NCI-H1417 (cell line): ENCODE measurements around the gene CCND1.
A peak's percentile ranks its signal among the peaks of the same experiment; 100 is the strongest.

Experiments used
- DNase-seq, 3 experiments: peaks; one replicate each; lab custom pipeline; 2025; lab: John Stamatoyannopoulos, UW

CCND1 gene

GRCh38 chr11:69641681-69642548, 959 bp downstream of the CCND1 start:
- no peak for DNase-seq

GRCh38 chr11:69642549-69642912, 1.6 kb downstream of the CCND1 start:
- DNase-seq: peak in 1 of 3 experiments; percentile 36

GRCh38 chr11:69642913-69643632, 2.1 kb downstream of the CCND1 start:
- DNase-seq: peak; percentile 30 to 82 (median 77)

- DNase-seq: peak in 2 of 3 experiments; percentile 68 to 72
Observed at GRCh38 chr11:69643646-69644045, 2.7 kb downstream of the CCND1 start.

- DNase-seq: peak in 2 of 3 experiments; percentile 72 to 75
Observed at GRCh38 chr11:69644071-69644961, 3.4 kb downstream of the CCND1 start.

GRCh38 chr11:69644962-69645675, 4.2 kb downstream of the CCND1 start:
- DNase-seq: peak in 2 of 3 experiments; percentile 36 to 44

- DNase-seq: peak in 2 of 3 experiments; percentile 74 to 76
Observed at GRCh38 chr11:69645801-69646492, 5.0 kb downstream of the CCND1 start.

- DNase-seq: no peak
Observed at GRCh38 chr11:69646493-69647389, 5.8 kb downstream of the CCND1 start.

- DNase-seq: no peak
Observed at GRCh38 chr11:69647390-69647748, 6.4 kb downstream of the CCND1 start.

- no peak for DNase-seq
Observed at GRCh38 chr11:69647761-69648497, 7.0 kb downstream of the CCND1 start.

GRCh38 chr11:69648679-69649575, 8.0 kb downstream of the CCND1 start:
- no peak for DNase-seq

- DNase-seq: no peak
Observed at GRCh38 chr11:69649576-69649900, 8.6 kb downstream of the CCND1 start.

GRCh38 chr11:69650081-69650831, 9.3 kb downstream of the CCND1 start:
- DNase-seq: no peak

GRCh38 chr11:69650832-69651344, 9.9 kb downstream of the CCND1 start:
- DNase-seq: no peak

GRCh38 chr11:69651834-69652620, 11.1 kb downstream of the CCND1 start:
- DNase-seq: no peak

- DNase-seq: no peak
Observed at GRCh38 chr11:69652999-69653398, 12.0 kb downstream of the CCND1 start.
